Measurements from ENCODE around the gene FAM98A.

GRCh38 chr2:33607251-33607721, 8.2 kb upstream of the FAM98A start:
- TF ChIP-seq EZH2 (IDR thresholded peaks at IDR 0.05; ENCODE audit: borderline replicate concordance, control insufficient read depth, low read depth, low read length) (no peak), POLR2AphosphoS5 (IDR thresholded peaks at IDR 0.05; ENCODE audit: low read length) (no peak), JUND (IDR thresholded peaks at IDR 0.05; ENCODE audit: low read depth, low read length) (no peak), SIN3A (IDR thresholded peaks at IDR 0.05; ENCODE audit: low read depth, low read length) (no peak), FOXM1 (IDR thresholded peaks at IDR 0.05; ENCODE audit: low read depth, low read length) (no peak), FOS (IDR thresholded peaks at IDR 0.05; ENCODE audit: borderline replicate concordance, extremely low read depth, insufficient read length) (no peak), CTCF (IDR thresholded peaks at IDR 0.05 in 2 of 3, conservative IDR thresholded peaks at IDR 0.05 in 1 of 3; ENCODE audit: control insufficient read depth in 2 of 3, extremely low read depth in 1 of 3, insufficient read depth in 1 of 3, low read depth in 3 of 3, low read length in 3 of 3) (no peak), USF2 (IDR thresholded peaks at IDR 0.05; ENCODE audit: borderline replicate concordance, low read depth, low read length) (no peak), CHD4 (IDR thresholded peaks at IDR 0.05) (no peak), RB1 (IDR thresholded peaks at IDR 0.05; ENCODE audit: borderline replicate concordance) (no peak), MYB (IDR thresholded peaks at IDR 0.05; ENCODE audit: borderline replicate concordance, low read depth, low read length) (no peak)
